Measurements from ENCODE around the gene OVOL1. TPM values are rescaled to one million over a fixed set of nuclear protein-coding genes. Genes with fewer than 3 reads are reported as not detected.

OVOL1 gene
- total and polyA plus RNA-seq, 2 of the 13 experiments (the other 11 are each of a cell fraction or from before 2014, with no cell fraction given) = 0.01 TPM; not detected in 1

- TF ChIP-seq ZGPAT (CRISPR knock-in tag; IDR thresholded peaks at IDR 0.05) = peak; percentile 37; the same call in 1 of the 2 replicates
- peak; percentile 9 for TF ChIP-seq ZNF883 (CRISPR knock-in tag; IDR thresholded peaks at IDR 0.05; ENCODE audit: not compliant biosample characterization)
- TF ChIP-seq PITX1 (CRISPR knock-in tag; IDR thresholded peaks at IDR 0.05) = no peak
- TF ChIP-seq GABPB1 (CRISPR knock-in tag; IDR thresholded peaks at IDR 0.05) = 0 out of 2 replicates have a peak, but pooled peaks have one; percentile 30
- no peak for TF ChIP-seq ESRRA (CRISPR knock-in tag; IDR thresholded peaks at IDR 0.05; ENCODE audit: low read depth)
- TF ChIP-seq ZNF777 (CRISPR knock-in tag; IDR thresholded peaks at IDR 0.05) = 0 out of 2 replicates have a peak, but pooled peaks have one; percentile 19
- TF ChIP-seq SRY (CRISPR knock-in tag; IDR thresholded peaks at IDR 0.05) = no peak
- peak; percentile 74 for TF ChIP-seq ZFX (CRISPR knock-in tag; IDR thresholded peaks at IDR 0.05; ENCODE audit: low read depth)
- TF ChIP-seq SP5 (CRISPR knock-in tag; IDR thresholded peaks at IDR 0.05; ENCODE audit: borderline replicate concordance, low read depth) = 0 out of 2 replicates have a peak, but pooled peaks have one; percentile 16
- peak; percentile 54; the same call in 1 of the 2 replicates for TF ChIP-seq BCL3 (CRISPR knock-in tag; IDR thresholded peaks at IDR 0.05)
- peak; percentile 59 for TF ChIP-seq AGO2 (optimal IDR thresholded peaks at IDR 0.05; ENCODE audit: low read depth, low read length)
- TF ChIP-seq ZNF441 (CRISPR knock-in tag; IDR thresholded peaks at IDR 0.05; ENCODE audit: borderline replicate concordance) = 0 out of 2 replicates have a peak, but pooled peaks have one; percentile 46
- no peak for TF ChIP-seq ZBTB40 (IDR thresholded peaks at IDR 0.05)
- TF ChIP-seq ZBTB40 (CRISPR knock-in tag; IDR thresholded peaks at IDR 0.05) = peak; percentile 38; the same call in 1 of the 2 replicates
Measured at GRCh38 chr11:65781152-65781961, 5.5 kb upstream of the OVOL1 start (continued).

Data from HepG2 (cell line).